IMR-90 (cell line): ENCODE data around the gene PTPRN2.

Source experiments
- CTCF ChIP-seq: conservative IDR thresholded peaks from 2 replicates; pipeline ENCODE4 v1.5.1; 2012; ENCODE audit warnings: mild to moderate bottlenecking, low read depth, low read length, improper control_type of control experiment
- POLR2A ChIP-seq: IDR thresholded peaks from 2 replicates; pipeline ENCODE4 v1.6.1; 2012; ENCODE audit warnings: mild to moderate bottlenecking, low read depth, low read length
- RAD21 ChIP-seq: IDR thresholded peaks from 2 replicates; pipeline ENCODE4 v1.6.1; 2012; ENCODE audit warnings: low read length, improper control_type of control experiment

GRCh38 chr7:157801113-157801512 is 786.5 kb downstream of the PTPRN2 start:
- TF ChIP-seq RAD21 (no peak), POLR2A (no peak), CTCF (no peak)
